LNCaP clone FGC (cell line): ENCODE results near the gene ALKBH5.

Source experiments
- DNase-seq: peaks from one replicate; pipeline ENCODE4 v3.0.0-alpha.2; 2011; ENCODE audit warnings: low read depth
- H3K4me3 ChIP-seq: 2 replicates; pipeline ENCODE4 v1.5.1; 2011; ENCODE audit warnings: mild to moderate bottlenecking, low read depth, low read length, control low read depth
- TF ChIP-seq, protein P1 (sequence below): IDR thresholded peaks from 2 replicates; pipeline ENCODE4 v1.5.1; 2012; ENCODE audit warnings: mild to moderate bottlenecking; ENCODE audit not compliant: control insufficient read depth, insufficient read depth; ENCODE audit errors: extremely low read depth

ALKBH5 gene

GRCh38 chr17:18252160-18252559 is 68.5 kb downstream of the ALKBH5 start:
- no peak overlapping the region for H3K4me3 ChIP-seq
- TF ChIP-seq, protein P1, sequence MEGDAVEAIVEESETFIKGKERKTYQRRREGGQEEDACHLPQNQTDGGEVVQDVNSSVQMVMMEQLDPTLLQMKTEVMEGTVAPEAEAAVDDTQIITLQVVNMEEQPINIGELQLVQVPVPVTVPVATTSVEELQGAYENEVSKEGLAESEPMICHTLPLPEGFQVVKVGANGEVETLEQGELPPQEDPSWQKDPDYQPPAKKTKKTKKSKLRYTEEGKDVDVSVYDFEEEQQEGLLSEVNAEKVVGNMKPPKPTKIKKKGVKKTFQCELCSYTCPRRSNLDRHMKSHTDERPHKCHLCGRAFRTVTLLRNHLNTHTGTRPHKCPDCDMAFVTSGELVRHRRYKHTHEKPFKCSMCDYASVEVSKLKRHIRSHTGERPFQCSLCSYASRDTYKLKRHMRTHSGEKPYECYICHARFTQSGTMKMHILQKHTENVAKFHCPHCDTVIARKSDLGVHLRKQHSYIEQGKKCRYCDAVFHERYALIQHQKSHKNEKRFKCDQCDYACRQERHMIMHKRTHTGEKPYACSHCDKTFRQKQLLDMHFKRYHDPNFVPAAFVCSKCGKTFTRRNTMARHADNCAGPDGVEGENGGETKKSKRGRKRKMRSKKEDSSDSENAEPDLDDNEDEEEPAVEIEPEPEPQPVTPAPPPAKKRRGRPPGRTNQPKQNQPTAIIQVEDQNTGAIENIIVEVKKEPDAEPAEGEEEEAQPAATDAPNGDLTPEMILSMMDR, result no peak
- no peak for DNase-seq

DNA sequence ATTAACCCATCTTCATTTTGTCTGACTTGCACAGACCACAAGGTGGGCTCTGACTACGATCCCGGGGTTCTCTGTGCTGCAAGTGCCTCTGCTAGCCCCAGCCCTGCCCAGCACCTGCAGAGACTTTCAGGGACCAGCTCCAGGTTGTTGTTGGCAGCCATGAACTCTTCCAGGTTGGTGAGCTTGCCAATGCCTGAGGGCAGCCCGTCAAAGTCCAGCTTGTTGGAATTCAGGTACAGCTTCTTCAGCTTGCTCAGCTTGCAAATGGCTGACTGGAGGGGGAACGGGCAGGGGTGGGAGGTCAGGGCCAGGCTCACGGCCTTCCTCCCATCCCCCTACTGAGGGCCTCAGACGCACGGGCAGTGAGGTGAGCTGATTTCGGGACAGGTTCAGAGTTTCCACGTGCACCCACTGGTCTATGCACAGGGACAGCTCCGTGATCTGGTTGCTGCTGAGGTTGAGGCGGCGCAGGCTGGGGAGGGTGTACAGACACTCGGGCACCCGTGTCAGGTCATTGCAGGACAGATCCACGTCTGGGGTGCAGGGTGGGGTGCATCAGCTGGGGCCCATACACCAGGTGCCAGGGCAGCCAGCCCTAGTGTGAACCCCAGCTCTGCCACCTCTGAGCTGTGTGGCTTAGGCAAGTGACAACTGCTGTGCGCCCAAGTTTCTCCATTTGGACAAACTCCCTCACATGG is 69.7 kb downstream of the ALKBH5 start:
- TF ChIP-seq, protein P1, result no peak
- no peak overlapping the region for H3K4me3 ChIP-seq
- DNase-seq, result no peak

DNA sequence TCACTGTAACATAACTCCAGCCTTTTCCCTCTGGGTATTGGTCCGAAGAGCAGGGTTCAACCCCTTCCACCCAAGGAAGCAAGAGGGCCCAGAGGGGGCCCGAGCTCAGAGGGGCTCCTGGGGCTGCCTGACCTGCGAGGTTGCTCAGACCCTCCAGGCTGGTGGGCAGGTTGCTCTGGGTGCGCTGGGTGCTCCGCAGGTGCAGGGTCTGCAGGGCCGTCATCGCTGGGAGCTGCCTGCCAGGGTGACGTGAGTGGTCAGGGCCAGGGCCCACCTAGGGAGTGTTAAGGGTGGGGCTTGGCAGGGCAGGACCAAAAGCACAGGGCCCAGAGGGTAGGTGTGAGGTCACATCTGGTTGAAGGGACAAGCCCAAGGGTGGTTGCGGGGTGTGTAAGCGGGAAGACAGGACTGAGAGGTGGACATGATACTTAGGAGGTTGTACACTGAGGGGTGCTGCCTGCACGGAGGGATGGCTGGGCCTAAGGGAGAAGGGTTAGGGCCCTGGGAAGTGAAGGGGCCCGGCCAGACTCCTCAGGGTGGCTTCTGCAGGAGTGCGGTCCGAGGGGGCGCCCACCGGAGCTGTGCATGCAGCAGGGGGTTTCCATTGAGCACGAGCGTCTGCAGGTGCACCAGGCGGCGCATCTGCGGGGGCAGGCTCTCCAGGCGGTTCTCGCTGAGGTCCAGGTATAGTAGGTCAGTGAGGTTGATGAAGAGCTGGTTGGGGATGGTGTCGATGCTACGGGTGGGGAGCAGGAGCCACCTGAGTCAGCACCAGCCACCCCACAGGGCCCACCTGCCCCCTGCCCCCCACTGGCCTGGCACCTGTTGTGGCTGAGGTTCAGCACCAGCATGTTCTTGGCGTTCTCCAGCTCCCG is 70.6 kb downstream of the ALKBH5 start:
- TF ChIP-seq, protein P1, result no peak
- DNase-seq, result no peak
- H3K4me3 ChIP-seq, result no peak overlapping the region

- no peak for DNase-seq
- H3K4me3 ChIP-seq, result no peak overlapping the region
- TF ChIP-seq, protein P1, result no peak
Measured at GRCh38 chr17:18254888-18255649, 71.4 kb downstream of the ALKBH5 start.

DNA sequence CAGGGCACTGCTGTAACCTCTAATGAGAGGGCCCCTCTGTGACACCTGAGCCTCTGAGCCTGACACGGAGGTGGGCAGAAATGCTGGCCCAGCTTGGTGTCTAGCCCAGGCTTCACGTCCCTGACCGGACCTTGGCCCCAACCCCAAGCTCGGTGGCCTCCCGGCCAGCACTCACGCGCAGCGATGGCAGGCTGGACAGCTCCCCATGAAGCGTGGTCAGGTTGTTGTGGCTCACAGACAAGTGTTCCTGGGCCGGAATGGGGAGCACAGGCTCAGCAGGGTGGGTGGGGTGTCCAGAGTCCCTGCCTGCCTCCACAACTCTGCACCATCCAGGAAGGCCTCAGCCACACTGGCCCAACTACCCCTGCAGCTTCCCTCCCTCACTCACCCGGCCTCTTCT is 72.7 kb downstream of the ALKBH5 start:
- no peak overlapping the region for H3K4me3 ChIP-seq
- no peak for DNase-seq
- TF ChIP-seq, protein P1, result no peak

DNA sequence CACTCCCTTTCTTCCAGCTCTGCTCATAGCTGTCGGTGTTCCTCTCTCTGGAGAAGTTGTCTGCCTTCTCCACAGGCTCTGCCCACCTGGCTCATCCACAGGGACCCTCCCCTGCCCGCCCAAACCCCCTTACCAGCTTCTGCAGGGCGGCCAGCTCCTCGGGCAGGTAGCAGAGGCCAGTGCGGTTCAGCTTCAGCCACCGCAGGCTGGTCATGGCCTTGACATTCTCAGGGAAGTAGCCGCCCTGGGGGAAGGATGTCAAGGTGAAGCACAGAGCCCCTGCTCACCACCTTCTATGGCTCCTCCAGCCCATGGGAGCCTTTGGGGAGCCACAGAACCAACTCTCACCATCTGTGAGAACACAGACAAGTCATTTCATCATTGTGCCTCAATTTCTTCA is 73.1 kb downstream of the ALKBH5 start:
- H3K4me3 ChIP-seq, result peak overlapping the region; percentile 87
- DNase-seq, result no peak
- TF ChIP-seq, protein P1, result no peak
